Fibroblast of mammary gland (primary cell): Measurements from ENCODE around the gene OR6C75.
"Not testable (repeated sequence)": the region's sequence is repeated elsewhere in the genome, so short reads cannot be mapped to it uniquely, and the experiment has no call there.

Experiments
- DNase-seq: peaks from one replicate; pipeline ENCODE4 v3.0.0-alpha.2; 2010; ENCODE audit warnings: low read depth
- H3K4me3 ChIP-seq: 2 replicates; pipeline ENCODE4 v1.5.1; 2011; ENCODE audit warnings: low read depth, mild to moderate bottlenecking, low read length, moderate library complexity; ENCODE audit not compliant: control insufficient read depth
- TF ChIP-seq, protein P1 (sequence below): conservative IDR thresholded peaks from 2 replicates; pipeline ENCODE4 v1.5.1; 2011; ENCODE audit warnings: low read depth, low read length, inconsistent platforms; ENCODE audit not compliant: control insufficient read depth, insufficient read depth

The OR6C75 gene

DNA sequence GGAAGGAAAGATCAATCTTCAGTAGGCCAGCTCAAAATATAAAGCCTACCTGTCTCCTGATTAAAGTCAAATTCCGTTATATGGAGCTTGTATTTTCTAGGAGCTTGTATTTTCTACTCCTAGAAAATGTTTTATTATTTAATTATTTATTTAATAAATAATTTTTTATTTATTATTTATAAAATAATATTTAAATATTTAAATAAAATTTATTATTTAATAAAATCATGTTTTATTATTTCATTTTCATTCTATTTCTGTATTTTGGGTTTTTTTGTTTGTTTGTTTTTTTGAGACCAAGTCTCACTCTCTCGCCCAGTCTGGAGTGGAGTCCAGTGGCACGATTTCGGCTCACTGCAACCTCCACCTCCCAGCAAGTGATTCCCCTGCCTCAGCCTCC is 9.7 kb downstream of the OR6C75 start:
- TF ChIP-seq, protein P1, sequence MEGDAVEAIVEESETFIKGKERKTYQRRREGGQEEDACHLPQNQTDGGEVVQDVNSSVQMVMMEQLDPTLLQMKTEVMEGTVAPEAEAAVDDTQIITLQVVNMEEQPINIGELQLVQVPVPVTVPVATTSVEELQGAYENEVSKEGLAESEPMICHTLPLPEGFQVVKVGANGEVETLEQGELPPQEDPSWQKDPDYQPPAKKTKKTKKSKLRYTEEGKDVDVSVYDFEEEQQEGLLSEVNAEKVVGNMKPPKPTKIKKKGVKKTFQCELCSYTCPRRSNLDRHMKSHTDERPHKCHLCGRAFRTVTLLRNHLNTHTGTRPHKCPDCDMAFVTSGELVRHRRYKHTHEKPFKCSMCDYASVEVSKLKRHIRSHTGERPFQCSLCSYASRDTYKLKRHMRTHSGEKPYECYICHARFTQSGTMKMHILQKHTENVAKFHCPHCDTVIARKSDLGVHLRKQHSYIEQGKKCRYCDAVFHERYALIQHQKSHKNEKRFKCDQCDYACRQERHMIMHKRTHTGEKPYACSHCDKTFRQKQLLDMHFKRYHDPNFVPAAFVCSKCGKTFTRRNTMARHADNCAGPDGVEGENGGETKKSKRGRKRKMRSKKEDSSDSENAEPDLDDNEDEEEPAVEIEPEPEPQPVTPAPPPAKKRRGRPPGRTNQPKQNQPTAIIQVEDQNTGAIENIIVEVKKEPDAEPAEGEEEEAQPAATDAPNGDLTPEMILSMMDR: no peak
- no peak overlapping the region for H3K4me3 ChIP-seq
- no peak for DNase-seq

DNA sequence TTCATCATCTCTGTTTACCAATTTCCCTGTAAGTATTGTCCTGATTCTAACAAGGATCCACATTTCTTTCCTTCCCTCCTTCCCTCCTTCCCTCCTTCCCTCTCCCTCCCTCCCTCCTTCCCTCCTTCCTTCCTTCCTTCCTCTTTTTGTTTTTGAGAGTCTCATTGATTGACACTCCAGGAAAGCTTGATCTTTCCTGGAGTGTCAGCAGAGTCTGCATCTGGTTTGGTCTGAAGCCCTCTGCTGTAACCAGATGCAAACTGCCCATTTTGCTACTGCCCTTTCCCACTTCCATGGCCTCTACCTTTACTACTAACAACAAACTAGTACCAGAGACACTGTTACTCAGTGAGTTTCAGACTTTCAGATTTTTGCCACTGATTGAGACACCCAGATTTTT is 23.1 kb downstream of the OR6C75 start:
- H3K4me3 ChIP-seq: no peak overlapping the region
- DNase-seq: no peak
- TF ChIP-seq, protein P1: no peak

DNA sequence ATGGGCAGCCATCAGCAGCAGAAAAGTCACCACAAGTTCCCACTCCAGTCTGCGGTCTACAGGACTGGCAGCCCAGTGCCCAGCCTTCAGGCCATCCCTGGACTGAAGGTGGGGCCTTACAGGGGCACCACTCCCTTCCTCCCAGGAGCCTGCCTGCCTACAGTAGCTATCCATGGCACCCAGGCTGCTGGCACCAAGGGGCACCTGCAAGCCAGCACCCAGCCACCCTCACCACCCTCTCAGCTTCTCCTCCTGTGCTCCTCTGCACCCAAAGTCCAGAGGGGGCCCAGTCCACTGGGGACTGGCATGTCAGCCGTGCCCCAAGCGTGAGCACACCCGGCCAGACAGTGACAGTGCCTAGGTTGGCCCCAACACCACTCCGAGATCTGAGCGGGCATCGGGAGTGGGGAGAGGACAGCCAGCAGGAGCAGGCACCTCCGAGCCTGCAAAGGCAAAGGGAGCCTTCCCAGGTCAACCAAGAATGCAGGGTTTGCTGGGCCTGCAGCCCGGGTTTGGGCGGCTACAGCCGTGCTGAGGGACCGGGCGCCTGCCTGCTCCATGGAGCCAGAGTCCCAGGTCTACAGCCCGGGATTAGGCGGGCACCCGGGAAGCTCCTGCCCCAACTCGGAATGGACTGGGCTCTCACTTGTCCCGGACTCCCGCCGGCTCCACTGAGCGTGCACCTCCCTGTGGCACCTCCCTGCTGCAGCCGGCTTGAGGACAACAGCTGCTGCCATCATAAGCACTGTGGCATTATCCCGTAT is 29.4 kb downstream of the OR6C75 start:
- TF ChIP-seq, protein P1: no peak
- no peak for DNase-seq
- no peak overlapping the region for H3K4me3 ChIP-seq

DNA sequence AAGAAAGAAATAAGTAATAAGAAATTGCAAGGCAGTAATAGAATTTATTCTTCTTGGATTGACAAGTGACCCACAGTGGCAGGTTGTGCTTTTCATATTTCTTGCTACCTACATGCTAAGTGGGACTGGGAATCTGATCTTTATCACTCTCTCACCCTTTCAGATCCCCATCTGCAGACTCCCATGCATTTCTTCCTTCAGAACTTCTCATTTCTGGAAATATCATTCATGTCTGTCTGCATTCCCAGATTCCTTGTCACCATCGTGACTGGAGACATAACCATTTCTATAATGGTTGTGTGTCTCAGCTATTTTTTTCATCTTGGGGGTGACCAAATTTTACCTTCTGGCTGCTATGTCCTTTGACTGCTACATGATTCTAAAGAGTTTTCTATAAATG is 33.6 kb downstream of the OR6C75 start:
- no peak overlapping the region for H3K4me3 ChIP-seq
- no peak for DNase-seq
- TF ChIP-seq, protein P1: no peak

DNA sequence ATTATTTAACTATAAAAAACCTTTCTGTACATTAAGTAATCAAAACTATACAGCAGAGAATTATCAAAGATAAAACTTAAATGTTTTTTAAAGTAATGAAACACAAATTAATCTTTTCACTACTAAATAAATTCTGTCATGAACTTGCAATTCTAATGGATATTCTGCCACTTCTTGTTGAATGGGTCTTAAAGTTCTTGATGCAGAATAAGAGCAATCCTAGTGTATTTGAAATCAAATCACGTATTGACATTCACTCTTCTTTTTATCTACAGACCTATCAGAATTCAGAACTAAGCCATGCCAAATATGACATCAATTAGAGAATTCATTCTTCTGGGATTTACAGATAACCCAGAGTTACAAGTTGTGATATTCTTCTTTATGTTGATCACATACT is 37.5 kb downstream of the OR6C75 start, which contains the start of gene OR6C65:
OR6C65 (plus strand) TSS at position 301 of the 400 bp plus-strand sequence; CDS start at position 301, 0 bp downstream.
- DNase-seq: no peak
- H3K4me3 ChIP-seq: no peak within 1 kb of the TSS
- TF ChIP-seq, protein P1: no peak

DNA sequence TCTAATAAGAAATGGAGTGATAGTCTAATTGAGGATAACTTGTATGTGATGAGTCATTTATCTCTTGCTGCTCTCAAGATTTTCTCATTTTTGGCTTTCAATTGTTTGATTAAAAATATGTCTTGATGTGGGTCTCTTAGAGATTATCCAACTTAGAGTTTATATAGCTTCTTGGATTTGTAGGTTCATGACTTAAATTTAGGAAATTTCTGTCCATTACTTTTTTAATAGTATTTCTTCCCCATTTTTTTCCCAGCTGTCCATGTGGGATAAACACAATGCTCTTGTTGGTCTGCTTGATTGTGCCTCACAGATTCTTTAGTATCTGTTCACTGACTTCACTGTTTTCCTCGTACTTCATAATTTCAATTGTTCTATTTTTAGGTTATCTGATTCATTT is 45.1 kb downstream of the OR6C75 start:
- DNase-seq: no peak
- no peak overlapping the region for H3K4me3 ChIP-seq
- TF ChIP-seq, protein P1: no peak

DNA sequence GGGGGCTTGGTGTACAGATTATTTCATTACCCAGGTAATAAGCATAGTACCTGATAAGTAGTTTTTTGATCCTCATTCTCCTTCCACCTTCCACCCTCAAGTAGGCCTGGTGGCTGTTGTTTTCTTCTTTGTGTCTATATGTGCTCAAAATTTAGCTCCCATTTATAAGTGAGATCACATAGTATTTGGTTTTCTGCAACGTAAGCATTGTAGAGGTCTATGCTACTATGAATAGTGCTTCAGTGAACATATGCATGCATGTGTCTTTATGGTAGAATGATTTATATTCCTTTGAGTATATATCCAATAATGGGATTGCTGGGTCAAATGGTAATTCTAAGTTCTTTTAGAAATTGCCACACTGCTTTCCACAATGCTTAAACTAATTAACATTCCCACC is 46.4 kb downstream of the OR6C75 start:
- not testable (repeated sequence) for H3K4me3 ChIP-seq, DNase-seq

DNA sequence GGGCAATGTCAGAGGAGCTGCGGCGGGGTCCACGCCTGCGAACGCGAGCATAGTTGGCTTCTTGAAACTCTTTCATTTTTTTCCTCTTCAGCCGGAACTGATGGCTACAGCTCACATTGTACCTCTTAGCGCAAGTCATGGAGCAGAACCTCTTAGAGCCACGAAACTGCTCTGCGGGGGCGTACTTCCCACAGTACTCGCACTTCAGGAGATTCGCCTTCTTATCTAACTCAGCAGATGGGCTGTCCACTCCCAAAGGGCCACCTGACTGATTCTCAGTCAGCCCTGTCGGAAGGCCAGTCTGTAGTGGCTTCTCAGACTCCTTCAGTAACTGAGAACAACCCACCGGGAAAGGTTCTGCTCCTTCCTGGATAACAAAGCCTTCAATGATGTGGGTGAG is 49.4 kb downstream of the OR6C75 start:
- not testable (repeated sequence) for DNase-seq, H3K4me3 ChIP-seq

DNA sequence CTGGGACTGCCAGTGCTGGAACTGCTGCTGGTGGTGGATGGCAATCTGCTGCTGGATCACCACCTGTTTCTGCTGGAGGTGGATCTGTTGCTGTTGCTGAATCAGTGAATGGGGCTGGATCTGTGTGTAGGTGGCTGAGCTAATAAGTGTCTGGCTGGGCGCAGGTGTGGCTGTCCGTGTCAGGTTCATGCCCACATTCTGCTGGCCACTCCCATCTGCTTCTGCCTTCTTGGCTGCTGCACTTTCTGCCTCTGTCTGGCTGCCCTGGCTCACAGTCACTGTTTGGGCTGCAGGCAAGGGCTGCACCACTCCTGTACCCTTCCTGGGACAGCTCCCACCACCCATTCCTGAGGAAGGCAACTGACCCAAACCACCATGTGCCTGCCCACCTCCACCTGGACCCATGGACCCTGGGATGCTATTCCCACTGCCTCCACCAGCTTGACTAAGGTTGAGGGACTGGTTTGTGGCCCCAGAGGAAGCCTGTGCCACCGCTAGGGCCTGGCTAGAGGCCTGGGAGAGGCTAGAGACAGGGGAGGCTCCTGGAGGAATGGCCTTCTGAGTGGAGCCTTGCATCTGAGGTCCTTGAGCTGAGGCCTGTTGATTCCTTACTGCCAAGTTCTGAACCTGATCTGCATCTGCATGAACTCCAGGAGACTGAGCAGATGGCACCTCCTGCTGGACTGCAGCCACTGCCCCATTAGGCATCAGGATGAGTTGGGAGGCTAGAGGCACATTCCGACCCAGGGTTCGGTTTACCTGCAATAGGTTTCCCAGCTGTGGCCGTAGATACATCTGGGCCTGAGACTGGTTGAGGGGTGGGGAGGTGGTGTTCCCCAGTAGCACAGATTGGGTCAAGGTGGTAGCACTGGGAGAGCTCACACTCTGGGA is 51.0 kb downstream of the OR6C75 start:
- not testable (repeated sequence) for DNase-seq, H3K4me3 ChIP-seq

DNA sequence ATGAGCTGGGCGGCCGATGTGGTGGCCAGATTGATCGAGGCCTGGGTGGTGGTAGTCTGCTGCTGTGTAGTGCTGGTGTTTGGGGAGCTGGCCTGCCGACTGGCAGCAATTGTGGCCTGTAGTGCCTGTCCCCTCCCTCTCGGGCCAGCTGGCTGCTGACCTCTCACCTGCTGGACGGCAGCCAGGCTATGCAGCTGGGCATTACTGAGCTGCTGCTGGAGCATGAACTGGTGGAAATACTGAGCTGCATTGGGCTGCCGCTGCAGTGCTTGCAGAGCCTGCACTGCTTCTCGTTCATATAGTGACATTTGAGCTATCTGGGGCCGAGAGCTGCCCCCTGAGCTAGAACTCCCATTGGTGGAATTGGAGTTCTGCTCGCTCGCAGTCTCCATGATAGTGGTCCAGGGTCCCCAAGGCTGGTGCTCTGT is 51.6 kb downstream of the OR6C75 start:
- not testable (repeated sequence) for DNase-seq, H3K4me3 ChIP-seq
